ENCODE data around the gene CSNK2A1.

Gene CSNK2A1

DNA sequence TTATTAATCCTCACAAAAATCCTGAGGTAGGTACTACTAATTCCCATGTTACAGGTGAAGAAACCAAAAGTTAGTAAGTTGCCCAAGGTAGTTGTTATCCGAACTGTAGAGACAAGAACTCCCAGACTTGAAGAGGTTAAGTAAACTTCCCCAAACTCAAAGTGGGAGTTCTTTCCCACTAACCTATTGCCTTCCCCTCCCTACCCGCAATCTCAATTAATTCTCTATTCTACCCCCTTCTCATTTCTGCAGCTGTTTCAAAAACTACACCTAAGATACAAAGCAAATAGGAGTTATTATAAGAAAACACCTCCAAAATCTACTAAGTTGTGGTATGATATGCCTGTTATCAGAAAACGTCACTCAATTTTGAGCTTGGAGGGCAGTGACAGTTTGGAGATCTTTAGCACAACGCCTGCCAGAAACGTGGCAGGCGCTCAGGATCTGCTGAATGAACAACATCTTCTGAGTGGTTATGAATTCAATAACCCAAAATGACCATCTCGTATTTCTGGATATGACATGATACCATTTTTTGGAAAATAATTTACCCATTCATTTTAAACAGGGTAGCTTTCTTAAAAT is 7.1 kb downstream of the CSNK2A1 start:
- DNase-seq (ENCODE audit: low read depth), result no peak
- H3K4me3 ChIP-seq (replicated peaks; ENCODE audit: low read depth, low read length), result no peak overlapping the region
- TF ChIP-seq, protein P1, sequence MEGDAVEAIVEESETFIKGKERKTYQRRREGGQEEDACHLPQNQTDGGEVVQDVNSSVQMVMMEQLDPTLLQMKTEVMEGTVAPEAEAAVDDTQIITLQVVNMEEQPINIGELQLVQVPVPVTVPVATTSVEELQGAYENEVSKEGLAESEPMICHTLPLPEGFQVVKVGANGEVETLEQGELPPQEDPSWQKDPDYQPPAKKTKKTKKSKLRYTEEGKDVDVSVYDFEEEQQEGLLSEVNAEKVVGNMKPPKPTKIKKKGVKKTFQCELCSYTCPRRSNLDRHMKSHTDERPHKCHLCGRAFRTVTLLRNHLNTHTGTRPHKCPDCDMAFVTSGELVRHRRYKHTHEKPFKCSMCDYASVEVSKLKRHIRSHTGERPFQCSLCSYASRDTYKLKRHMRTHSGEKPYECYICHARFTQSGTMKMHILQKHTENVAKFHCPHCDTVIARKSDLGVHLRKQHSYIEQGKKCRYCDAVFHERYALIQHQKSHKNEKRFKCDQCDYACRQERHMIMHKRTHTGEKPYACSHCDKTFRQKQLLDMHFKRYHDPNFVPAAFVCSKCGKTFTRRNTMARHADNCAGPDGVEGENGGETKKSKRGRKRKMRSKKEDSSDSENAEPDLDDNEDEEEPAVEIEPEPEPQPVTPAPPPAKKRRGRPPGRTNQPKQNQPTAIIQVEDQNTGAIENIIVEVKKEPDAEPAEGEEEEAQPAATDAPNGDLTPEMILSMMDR (IDR thresholded peaks at IDR 0.05; ENCODE audit: low read length, missing control alignments), result no peak

DNA sequence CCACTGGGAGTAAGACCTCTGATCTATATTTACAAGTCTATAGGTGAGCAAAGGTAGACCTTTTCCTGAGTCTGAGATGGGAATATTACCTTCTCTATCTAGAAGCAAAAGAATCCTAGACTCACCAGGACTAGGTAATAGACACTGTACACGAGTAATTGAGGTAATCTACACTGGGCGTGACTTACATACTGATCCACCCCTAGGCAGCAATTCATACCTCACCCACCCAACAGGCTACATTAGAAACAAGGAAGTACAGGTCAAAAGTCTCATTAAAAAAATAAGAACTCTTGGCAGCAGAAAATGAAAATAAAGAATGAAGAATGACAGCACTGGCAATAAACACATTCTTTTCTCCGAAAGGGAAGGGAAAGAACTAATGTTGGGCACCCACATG is 7.6 kb downstream of the CSNK2A1 start:
- TF ChIP-seq, protein P1 (IDR thresholded peaks at IDR 0.05; ENCODE audit: low read length, missing control alignments), result no peak
- DNase-seq (ENCODE audit: low read depth), result peak; percentile 20
- H3K4me3 ChIP-seq (replicated peaks; ENCODE audit: low read depth, low read length), result no peak overlapping the region

DNA sequence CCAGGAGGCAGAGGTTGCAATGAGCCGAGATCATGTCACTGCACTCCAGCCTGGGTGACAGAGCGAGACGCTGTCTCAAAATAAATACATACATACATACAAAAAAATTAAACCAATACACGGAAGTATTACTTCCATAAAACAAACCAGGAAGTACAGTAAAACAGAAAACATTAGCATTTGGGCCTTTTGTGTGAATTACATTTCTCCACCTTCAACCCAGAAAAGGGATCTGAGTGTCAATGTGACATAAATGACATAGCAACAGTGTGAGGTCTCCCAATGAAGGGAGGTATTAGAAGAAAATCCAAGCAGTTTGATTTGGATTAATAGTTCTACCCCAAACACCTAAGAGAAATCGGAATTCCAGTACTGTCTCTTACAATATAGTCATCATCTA is 10.1 kb downstream of the CSNK2A1 start:
- no peak for DNase-seq (ENCODE audit: low read depth)
- no peak overlapping the region for H3K4me3 ChIP-seq (replicated peaks; ENCODE audit: low read depth, low read length)
- TF ChIP-seq, protein P1 (IDR thresholded peaks at IDR 0.05; ENCODE audit: low read length, missing control alignments), result no peak

DNA sequence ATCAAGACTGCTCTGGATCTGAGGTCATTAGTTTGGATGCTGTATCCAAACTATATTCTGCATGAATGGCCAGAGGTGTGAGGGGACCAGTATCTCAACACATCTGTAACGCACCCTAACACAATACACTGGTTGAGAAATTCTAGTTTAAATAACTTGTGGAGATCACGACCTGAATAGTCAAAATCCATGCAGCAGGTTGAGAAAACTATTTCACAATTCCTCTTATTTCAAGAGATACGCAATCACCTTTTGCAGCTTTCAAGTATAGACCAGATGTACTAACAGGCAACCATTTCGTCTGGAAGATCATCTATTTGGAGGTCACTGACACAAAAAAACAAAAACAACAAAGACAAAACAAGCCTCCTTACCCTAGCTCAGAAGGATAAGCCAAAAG is 11.1 kb downstream of the CSNK2A1 start:
- TF ChIP-seq, protein P1 (IDR thresholded peaks at IDR 0.05; ENCODE audit: low read length, missing control alignments), result no peak
- no peak overlapping the region for H3K4me3 ChIP-seq (replicated peaks; ENCODE audit: low read depth, low read length)
- no peak for DNase-seq (ENCODE audit: low read depth)

DNA sequence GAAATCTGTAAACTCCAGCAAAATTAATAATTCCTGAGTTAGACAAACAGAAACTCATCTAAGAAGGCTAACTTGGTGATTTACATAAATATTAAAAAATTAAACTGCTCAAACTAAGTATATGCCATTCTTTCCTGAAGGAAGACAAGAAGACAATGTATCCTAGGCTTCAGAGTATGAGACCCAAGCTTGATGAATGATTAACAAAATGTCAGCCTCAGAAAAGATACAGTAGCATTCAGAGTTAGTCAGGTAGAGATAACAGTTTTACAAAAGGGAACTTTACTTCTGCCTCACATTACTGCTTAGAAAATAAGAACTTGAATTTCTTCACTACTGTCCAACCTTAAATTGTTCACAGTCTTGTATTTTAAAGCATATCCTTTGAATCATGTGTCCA is 12.0 kb downstream of the CSNK2A1 start:
- DNase-seq (ENCODE audit: low read depth), result no peak
- no peak overlapping the region for H3K4me3 ChIP-seq (replicated peaks; ENCODE audit: low read depth, low read length)
- TF ChIP-seq, protein P1 (IDR thresholded peaks at IDR 0.05; ENCODE audit: low read length, missing control alignments), result no peak

DNA sequence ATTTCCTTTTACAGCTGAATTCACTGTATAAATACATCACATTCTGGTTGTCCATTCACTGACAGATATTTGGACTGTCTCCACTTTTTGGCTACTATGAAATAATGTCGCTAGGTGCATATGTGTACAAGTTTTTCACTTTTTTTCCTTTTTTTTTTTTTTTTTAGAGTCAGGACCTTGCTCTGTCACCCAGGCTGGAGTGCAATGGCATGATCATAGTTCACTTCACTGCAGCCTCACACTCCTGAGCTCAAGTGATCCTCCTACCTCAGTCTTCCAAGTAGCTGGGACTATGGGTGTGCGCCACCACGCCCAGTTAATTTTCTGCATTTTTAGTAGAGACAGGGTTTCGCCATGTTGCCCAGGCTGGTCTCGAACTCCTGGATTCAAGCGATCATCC is 13.3 kb downstream of the CSNK2A1 start:
- no peak for DNase-seq (ENCODE audit: low read depth)
- no peak overlapping the region for H3K4me3 ChIP-seq (replicated peaks; ENCODE audit: low read depth, low read length)
- TF ChIP-seq, protein P1 (IDR thresholded peaks at IDR 0.05; ENCODE audit: low read length, missing control alignments), result no peak

DNA sequence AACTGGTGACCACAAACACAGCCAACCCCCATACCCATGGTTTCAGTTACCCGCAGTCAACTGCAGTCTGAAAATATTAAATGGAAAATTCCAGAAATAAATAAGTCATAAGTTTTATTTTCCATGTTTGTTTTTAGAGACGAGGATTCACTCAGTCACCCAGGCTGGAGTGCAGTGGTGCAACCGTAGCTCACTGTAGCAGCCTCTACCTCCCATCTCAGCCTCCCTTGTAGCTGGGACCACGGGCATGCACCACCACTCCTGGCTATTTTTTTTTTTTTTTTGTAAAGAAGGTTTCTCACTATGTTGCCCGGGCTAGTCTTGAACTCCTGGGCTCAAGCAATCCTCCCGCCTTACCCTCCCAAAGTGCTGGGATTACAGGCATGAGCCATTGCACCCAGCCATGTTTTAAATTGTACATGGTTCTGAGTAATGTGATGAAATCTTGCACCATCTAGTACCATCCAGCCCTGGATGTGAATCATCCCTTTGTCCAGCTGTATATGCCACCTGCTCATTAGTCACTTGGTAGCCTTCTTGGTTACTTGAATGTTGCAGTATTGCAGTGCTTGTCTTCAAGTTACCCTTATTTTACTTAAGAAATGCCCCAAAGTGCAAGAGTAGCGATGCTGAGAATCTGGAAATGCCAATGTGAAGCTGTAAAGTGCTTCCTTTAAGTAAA is 14.5 kb downstream of the CSNK2A1 start:
- peak; percentile 81 for DNase-seq (ENCODE audit: low read depth)
- TF ChIP-seq, protein P1 (IDR thresholded peaks at IDR 0.05; ENCODE audit: low read length, missing control alignments), result no peak
- no peak overlapping the region for H3K4me3 ChIP-seq (replicated peaks; ENCODE audit: low read depth, low read length)

All from fibroblast of pulmonary artery (primary cell).